NCI-H128 (cell line): ENCODE measurements around the gene HSPG2.

ENCODE experiments used
- DNase-seq: peaks from one replicate; lab custom pipeline; 2025; ENCODE audit not compliant: unreplicated experiment; lab: John Stamatoyannopoulos, UW

Gene HSPG2

DNA sequence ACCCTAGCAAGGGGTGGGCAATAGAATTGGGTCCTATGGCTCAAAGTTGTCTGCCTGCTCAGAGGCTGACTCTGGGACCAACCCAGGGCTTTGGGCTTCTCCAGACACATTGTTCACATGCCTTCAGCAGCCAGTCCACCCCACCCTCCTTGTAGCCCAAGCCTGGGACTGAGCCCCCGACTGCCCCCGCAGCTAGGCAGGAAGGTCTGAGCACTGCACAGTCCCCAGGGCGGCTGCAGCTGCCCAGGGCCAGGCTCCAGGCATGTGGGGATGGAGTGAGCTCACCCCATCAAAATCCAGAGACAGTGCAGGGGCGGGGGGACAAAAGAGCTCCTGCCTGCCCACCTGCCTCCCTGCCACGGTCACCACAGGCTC, 35.6 kb downstream of the HSPG2 start:
- no peak for DNase-seq

DNA sequence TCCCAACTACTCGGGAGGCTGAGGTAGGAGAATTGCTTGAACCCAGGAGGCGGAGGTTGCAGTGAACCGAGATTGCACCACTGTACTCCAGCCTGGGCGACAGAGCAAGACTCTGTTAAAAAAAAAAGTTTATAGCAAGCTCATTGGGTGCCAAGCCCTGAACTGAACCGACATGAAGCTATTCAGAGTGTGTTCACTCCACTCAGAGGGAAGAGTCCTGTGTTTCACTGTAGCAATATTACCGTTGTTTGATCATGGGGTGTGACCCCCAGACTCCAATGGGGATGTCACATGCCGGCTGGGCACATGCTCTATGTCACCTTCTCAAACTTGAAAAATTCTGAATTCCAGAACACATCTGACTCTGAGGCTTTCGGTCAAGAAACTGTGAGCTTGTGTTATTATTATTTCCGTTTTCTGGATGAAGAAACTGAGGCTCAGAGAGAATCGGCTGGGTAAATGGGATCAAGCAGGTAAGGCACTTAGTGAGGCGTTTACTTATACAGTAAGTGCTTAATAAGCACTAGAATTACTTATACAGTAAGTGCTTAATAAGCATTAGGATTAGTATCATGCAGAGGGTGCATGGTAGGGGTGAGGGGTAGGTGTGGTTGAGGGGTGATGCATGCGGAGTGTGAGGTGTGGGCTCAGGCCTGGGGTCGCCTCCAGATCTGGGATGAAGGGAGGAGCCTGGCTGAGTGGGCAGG, 36.2 kb downstream of the HSPG2 start:
- DNase-seq = no peak

DNA sequence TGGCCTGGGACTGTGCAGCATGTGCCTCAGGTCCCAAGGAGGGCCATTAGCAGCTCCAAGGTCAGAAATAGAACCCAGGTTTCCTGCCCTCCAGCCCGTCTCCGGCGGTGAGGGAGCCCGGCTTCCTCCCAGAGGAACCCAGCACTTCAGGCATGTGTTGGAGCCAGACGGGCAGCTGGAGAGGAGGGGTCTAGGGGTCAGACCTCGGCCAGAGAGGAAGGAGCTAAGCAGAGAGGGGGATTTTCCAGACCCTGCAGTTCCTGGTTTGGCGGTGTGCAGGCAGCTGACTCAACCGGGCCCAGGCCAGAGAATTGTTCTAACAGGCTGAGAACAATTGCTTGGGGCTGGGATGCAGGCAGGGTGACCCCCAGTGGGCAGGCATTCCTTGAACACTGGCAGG, 37.1 kb downstream of the HSPG2 start:
- no peak for DNase-seq

DNA sequence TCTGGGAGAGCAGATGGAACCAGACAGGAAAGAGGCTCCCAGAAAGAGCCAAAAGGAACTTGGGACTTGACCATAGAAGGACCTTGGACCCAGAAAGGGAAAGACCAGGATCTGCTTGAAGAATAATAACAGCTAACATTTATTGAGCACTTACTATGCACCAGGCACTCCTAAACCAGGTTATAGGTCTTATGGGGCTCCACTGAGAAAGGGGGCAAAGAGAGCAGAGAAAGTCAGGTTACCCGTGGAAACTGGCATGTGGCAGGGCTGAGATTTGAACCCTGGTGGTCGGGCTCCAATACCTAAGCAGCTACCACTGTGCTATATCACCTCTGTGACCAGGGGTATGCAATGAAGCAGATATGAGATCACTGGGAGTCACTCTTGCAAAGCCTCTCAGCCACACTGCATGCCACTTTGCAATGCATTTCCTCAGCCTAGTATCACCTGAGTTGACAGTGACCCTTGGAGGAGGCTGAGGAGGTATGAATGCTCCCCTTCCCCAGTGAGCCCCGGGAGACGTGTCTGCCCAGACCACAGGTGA, 37.8 kb downstream of the HSPG2 start:
- no peak for DNase-seq

DNA sequence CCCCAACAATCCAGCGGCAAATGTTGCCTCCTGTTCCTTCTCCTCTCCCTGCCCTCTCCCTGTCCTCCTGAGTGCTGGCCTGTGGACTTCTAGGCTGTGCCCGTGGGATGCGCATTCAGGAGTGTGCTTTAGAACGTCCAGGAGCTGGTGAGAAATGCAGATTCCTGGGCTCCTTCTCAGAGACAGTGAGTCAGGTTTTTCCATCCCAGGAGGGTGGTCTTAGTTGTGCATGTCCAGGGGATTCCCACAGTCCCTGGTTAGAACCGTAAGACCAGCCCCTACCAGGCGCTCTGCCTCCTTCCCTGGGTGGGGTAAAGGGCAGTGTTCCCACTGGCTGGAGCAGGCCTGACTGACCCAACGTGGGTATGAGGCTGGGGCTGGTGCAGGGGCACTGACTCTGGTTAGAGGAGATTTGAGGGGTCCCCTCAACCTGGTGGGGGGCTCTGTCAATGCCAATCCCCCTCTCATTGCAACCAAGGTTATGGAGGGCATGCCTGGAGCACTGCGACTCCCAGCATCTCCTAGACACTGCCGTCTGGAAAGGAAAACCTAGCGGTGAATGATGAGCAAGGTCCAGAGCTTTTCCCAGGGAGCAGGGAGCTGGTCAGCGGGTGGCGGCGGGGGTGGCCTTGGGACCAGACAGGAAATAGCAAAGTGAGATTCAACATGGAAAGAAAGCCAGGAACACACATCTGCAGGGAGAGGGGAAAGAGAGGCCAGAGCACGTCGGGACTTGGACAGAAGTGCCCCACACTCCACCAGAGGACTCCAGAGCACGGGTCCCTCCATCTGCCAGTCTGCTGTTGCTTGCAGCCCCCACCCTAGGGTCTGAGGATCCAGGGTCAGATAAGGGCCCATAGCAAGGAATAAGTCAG, 38.5 kb downstream of the HSPG2 start:
- DNase-seq = no peak

DNA sequence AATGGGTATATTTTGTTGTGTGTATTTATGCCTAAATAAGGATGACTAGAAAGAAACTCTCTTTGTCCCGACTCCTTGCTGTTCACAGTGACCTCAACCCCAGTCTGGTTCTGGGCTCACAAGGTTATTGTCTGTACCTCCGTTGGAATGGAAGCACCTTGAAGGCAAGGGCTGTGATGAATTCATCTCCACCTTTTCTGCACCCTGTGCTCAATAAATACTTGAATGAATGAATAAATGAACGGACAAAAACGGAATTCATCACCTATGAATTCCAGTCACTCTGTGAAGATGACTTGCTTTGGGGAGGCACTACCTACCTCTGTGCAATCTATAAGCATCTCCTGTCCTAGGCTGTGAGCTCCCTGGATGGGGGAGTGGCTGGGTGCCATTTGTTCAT, 39.3 kb downstream of the HSPG2 start:
- no peak for DNase-seq

DNA sequence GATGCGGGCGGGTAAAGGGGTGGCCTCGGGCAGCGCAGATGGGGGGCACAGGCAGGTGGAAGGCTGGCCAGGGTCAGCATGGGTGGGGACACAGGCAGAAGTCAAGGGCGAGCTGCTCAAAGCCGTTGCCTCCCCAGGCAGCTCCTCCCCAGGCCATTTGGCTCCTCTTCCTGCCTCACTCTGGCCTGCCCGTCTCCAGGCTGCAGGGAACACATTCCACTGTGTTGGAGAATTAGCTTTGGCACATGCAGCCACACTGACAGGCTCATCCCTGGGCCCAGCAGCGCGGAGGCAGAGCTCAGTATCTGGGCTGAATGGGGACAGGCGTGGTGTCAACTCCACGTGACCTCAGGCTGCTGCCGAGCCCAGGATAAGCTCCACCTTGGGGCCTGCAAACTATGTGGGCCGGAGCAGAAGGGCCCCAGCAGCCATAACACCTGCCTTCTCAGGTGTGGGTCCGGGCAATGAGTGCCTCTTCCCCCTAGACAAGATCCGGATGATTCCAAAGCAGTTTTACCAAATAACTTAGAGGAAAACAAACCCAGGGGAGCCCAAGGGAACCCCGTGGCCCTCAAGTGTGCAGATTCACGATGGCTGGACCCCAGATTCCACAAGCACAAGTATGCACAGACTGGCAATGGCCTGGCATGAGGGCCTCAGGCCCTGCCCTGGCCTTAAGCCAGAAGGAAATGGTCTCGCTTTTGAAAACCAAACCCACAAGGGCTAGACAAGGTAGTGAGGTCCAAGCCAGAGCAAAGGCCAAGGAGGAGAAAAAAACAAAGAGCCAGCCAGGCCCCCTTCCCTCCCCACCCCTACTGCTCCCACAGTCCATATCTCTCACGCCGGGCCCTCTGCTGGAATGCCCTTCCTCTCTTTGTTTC, 40.2 kb downstream of the HSPG2 start:
- DNase-seq = no peak

DNA sequence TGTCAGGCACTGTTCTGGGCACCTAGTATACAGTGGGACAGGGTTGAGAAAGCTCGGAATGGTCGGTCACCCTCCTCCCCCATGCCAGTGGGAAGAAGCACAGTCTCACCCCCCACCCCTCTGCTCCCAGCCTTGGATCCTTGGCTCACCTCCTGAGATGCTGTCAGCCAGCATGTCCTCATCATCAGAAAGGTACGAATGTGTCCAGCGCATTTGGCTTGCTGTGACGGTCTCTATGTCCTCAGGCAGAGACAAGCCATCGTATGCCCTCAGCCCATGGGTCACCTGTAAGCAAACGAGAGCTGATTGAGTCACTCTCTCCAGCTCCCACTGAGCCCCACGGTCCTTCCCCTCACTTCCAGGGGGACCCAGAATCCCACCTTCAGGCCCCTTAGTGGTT, 41.1 kb downstream of the HSPG2 start:
- no peak for DNase-seq

DNA sequence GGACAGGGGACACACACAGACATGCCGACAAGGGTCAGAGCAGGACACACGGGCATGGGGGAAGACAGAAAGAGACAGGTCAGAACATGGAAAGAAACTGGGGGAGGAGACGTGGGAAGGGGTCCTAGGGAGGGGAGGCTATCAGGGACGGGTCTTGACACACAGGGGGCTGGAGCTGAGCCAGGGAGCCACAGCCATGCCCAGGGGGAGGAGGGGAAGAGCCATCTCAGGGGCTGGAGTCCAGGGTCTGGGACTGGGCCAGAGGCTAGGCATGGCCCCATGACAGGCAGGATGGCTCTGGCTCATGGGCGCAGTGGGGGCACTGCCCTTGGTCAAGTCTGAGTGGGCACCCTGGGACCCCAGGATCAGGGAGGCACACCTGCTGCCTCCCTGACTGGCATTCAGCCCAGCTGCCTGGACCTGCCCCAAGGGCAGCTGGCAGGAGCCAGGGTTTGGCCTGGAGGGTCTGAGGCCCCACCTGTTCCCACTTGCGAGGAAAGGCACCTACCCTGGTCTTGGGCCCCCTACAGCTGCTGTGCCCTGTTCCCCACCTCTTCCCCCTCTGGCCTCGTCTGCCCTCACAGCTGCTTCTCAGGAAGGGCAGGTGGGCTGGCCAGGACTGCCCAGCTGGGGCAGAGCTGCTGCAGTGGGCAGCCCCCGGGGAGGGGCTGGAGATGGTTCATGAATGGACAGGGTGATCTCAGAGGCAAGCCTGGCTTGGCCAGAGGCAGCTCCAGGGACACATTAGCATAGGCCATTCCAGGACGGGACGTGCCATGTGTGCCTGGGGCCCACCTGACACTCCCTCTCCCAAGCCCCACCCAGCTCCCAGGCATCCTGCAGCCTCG, 42.9 kb downstream of the HSPG2 start:
- DNase-seq = no peak

DNA sequence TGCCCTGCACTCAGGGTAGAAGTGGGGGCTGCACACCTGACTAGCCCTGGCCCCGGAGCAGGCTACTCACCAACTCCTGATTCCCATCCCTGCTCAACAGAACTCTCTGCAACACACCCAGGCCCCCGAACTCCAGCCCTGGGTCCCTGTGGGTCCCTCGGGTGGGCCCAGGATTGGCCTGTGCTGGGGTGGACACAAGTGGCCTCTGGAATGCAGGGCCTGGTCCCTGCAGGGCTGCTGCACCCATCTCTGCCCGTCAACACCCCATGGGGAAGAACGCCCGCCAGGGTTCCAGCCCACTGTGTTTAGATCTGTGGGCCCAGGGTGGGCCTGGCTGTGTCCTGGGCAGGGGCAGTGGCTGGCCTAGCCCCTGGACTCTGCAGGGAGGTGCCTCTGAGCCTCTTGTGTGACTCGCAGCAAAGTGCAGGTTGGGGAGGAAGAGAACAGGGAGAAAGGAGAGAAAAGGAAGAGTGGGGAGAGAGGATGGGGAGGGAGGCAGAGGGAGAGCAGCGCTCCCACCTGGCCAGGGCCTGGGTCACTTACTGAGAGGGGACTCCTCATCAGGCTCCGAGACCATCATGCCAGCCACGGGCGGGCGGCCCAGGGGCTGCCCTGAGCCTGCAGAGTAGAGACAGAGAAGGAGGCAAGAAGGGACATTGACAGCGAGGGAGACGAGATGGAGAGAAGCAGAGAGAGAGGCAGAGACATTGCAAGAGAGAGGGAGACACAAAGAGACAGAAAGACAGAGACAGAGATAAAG, 43.9 kb downstream of the HSPG2 start:
- no peak for DNase-seq

DNA sequence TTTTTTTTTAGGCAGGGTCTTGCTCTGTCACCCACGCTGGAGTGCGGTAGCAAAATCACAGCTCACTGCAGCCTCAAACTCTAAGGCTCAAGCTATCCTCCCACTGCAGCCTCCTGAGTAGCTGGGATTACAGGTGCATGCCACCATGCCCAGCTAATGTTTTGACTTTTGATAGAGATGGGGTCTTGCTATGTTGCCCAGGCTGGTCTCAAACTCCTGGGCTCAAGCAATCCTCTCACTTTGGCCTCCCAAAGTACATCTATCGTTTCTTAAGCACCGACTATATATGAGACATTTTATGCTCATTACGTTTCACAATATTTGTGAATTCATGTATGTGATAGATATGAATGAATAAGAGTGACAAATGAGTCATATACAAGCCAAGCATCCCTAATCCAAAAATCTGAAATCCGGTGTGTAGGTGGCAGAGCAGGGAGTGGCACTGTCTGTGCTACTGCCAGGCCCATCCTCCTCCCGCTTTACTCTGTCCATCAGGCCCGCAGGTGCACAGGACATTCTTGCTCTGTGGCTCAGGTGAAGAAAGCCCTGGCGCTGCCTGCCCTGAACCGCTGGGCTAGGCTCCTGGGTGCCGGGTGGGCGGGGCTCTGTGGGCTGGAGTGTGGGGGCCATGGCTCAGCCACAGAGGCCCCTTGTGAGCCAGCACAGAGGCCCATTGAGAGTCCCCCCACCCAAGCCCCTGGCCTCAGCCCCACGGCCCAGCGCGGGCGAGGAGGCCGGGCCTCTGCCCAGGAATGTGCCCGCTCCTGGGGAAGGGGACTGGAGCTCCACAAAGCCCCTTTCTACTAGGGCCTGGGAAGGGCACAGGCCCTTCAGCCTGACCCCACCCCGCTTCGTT, 45.3 kb downstream of the HSPG2 start:
- DNase-seq = no peak

DNA sequence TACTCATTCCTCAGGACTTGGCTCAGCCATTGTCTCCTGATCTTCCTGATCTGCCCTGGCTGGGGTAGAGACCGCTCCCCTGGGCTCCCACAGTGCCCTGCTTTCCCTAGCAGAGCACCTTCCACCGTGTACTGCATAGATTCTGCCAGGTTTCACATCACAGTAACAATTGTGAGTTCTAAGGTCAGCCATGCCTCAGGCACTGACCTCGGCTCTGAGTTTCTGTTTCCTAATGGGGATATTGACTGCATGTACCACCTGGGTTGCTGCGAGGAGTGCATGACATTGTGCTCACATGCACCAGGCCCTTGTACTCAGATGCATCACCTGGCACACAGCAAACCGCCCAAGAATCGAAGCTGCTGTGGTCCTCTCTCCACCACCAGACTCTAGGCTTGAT, 46.0 kb downstream of the HSPG2 start:
- no peak for DNase-seq

DNA sequence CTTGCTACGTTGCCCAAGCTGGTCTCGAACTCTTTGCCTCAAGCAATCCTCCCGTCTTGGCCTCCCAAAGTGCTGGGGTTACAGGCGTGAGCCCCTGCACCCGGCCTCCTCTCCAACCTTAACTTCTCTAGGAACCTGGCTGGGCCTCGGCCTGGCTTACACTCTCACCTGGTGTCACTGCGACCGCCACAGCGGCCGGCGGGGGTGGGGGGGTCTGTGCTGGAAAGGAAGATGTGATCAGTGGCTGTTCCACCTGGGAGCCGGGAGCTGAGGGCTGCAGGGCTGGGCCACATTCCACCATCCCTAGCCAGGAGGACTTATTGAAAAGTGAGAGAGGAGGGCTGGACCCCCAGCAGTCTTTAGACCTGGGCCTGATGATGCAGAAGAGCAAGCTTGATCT, 48.6 kb downstream of the HSPG2 start:
- DNase-seq = no peak

DNA sequence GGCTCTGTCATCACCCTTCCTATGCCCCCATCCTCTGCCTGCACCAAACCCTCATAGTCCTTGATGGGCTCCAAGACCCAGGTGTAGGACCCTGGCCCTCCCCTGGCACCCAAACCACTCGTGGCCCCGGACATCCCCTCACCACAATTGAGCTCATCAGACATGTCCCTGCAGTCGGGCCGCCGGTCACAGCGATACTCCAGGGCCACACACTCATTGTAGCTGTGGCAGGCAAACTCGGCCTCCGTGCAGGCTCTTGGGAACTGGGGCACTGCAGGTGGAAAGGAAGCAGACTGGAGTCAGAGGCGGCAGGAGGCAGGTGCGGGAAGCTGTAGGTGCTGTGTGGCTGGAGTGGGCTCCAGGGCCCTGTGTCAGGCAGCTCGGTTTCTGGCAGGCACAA, 49.3 kb downstream of the HSPG2 start:
- no peak for DNase-seq

DNA sequence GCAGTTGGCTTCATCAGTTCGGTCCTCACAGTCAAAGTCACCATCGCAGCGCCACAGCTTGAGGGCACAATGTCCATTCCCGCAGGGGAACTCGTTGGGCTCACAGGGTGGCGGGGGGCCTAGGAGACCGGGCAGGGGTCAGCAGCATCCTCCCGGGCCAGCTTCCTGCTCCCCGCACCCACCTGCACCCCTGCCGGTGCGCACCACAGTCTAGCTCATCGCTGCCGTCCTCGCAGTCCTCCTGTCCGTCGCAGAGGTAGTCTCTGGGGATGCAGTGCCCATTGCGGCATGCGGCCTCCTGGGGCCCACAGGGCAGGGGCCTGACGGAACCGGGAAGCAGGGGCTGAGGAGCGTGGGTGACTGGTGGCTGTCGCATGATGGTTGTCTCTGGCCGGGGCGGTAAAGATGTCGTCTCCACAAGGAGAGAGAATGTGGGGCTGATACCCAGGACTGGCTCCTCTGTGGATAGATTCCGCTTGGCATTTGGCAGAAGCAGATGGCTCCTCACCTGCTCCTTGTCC, 49.8 kb downstream of the HSPG2 start:
- no peak for DNase-seq

DNA sequence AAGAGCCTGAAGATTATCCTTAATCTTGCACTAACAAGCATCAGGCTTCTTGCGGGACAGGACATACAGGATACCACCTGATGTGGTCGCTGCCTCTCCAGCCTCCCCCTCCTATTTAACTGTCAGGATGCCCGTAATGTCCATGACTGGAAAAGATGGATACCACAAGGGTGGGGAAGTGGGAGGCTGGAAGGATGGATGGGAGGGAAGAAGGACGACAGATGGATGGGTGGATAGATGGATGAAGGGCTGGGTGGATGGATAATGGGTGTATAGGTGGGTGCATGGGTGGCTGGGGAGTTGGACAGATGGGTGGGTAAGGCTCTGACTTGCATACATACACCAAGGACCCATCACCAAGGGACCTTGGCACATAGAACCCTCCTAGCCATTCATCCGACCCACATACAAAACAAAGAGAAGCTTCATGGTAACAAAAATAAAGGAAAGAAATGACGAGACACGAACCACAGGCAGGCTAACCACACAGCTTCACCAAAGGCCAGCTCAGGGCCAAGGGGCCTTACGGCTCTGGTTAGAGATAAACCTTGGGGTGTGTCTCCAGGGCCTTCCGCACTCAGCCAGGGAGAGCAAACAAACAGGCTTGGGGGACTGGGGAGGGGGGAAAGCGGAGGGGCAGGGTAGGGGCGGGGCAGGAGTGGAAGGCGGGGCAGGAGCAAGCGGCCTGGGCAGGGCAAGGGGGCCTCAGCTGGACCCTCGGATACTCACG, 50.5 kb downstream of the HSPG2 start:
- DNase-seq = no peak

DNA sequence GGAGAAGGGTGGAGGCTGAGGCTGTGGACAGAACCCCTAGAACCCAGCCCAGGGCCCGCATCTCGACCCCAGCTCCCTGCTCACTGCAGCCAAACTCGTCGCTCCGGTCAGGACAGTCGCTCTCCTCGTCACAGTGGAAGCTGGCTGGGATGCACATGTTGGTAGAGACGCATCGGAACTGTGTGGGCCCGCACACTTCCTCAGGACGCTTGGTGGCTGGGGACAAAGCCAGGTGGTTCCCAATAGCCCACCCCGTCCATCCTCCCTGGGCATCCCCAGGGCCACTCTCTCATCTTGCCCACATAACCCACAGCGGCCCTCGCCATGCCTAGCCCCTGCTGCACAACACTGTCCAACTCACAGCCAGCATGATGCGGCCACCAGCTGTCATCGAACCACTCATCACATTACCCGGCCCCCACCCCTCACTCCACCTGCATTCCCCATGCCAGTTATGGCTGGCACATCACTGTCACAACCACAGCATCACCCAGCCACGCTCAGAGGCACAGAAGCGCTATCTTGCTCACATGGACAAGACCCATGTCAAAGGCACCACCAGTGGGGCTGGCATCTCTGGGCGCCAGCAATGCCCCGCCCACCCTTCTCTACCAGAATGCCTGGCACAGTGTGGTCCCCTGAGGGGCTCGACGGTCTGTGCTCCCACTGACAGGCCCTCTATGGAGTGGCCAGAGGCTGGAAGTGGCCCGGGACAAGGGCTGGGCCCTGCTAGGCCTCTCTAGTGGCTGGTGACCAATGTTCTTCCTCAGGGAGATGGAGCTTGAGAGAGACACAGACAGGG, 51.7 kb downstream of the HSPG2 start:
- no peak for DNase-seq
